Peyer's patch (tissue), 4 donors: Measurements from ENCODE around the gene TFF2.

Experiments used
- POLR2A ChIP-seq, 2 donors: fragments of 450-650 bp; IDR thresholded peaks; one replicate each; pipeline ENCODE4 v1.5.1; 2017; ENCODE audit warnings: antibody characterized with exemption in 2 of 2, mild to moderate bottlenecking in 2 of 2, moderate library complexity in 2 of 2
- TF ChIP-seq, protein P1 (sequence below), 6 experiments: fragments of 450-650 bp in 4 of 6; fragments of 200-600 bp in 2 of 6; sonication (generic) in 1 of 6; IDR thresholded peaks; one replicate each; pipeline ENCODE4 v1.5.1; 2017 to 2019; ENCODE audit warnings: antibody characterized with exemption in 6 of 6, mild to moderate bottlenecking in 3 of 6, moderate library complexity in 1 of 6

DNA sequence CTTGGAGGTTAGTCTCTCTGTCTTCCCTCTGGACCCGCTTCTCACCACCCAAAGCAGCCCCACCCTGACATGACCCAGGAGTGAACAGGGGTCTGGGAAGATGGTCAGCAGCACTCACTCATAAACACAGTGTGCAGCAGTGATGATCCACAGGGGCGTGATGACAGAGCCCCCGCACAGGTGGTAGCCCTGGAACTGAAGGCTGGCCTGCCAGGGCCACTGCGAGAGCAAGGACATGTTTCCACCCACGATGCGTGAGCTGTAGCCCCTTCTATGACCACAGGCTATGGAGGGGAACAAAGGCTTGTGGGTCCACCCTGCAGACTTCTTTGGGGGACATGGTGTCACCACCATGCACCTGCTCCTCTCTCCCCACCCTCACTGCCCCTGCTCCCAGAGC lies 32.1 kb upstream of the TFF2 start:
- TF ChIP-seq, protein P1, sequence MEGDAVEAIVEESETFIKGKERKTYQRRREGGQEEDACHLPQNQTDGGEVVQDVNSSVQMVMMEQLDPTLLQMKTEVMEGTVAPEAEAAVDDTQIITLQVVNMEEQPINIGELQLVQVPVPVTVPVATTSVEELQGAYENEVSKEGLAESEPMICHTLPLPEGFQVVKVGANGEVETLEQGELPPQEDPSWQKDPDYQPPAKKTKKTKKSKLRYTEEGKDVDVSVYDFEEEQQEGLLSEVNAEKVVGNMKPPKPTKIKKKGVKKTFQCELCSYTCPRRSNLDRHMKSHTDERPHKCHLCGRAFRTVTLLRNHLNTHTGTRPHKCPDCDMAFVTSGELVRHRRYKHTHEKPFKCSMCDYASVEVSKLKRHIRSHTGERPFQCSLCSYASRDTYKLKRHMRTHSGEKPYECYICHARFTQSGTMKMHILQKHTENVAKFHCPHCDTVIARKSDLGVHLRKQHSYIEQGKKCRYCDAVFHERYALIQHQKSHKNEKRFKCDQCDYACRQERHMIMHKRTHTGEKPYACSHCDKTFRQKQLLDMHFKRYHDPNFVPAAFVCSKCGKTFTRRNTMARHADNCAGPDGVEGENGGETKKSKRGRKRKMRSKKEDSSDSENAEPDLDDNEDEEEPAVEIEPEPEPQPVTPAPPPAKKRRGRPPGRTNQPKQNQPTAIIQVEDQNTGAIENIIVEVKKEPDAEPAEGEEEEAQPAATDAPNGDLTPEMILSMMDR (IDR thresholded peaks at IDR 0.05) = no peak
- no peak for TF ChIP-seq POLR2A (IDR thresholded peaks at IDR 0.05)
